ENCODE data around the gene WBP1. TPM values are rescaled to one million over a fixed set of nuclear protein-coding genes. Genes with fewer than 3 reads are reported as not detected.
"Not testable (repeated sequence)": the region's sequence is repeated elsewhere in the genome, so short reads cannot be mapped to it uniquely, and the experiment has no call there.

Gene WBP1
- total RNA-seq, 1 donor from 2014 or later = 96.9 TPM

DNA sequence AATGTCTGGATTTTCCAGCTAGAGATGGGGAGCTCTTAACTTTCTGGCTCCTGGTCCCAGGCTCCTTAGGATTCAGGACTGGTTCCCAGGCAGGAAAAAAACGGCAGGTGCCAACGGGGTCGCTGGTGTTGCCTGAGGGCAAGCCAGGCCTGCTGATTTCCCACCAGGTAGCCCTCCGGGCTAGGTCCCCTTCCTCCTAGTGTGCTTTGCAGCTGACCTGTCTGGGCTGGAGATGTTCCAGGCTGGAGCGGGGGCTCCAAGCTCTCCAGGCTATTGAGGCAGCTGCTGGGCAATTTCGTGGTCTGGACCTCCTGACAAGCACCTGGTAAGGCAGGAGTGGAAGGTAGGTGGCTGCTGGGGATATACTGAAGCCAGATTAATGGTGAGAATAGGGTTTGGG, 16.2 kb downstream of the WBP1 start:
- H3K4me3 ChIP-seq (ENCODE audit: low read depth, low read length) = no peak overlapping the region
- no peak for DNase-seq (ENCODE audit: low read depth)
- TF ChIP-seq, protein P1, sequence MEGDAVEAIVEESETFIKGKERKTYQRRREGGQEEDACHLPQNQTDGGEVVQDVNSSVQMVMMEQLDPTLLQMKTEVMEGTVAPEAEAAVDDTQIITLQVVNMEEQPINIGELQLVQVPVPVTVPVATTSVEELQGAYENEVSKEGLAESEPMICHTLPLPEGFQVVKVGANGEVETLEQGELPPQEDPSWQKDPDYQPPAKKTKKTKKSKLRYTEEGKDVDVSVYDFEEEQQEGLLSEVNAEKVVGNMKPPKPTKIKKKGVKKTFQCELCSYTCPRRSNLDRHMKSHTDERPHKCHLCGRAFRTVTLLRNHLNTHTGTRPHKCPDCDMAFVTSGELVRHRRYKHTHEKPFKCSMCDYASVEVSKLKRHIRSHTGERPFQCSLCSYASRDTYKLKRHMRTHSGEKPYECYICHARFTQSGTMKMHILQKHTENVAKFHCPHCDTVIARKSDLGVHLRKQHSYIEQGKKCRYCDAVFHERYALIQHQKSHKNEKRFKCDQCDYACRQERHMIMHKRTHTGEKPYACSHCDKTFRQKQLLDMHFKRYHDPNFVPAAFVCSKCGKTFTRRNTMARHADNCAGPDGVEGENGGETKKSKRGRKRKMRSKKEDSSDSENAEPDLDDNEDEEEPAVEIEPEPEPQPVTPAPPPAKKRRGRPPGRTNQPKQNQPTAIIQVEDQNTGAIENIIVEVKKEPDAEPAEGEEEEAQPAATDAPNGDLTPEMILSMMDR (IDR thresholded peaks at IDR 0.05; ENCODE audit: insufficient read depth, low read length, poor library complexity, severe bottlenecking) = no peak
- peaks cover 1% of the 10 kb centered on the region for H3K36me3 ChIP-seq (ENCODE audit: control insufficient read depth, insufficient read depth, low read length)
- H3K27me3 ChIP-seq (ENCODE audit: control insufficient read depth, insufficient read depth, low read length) = no peaks in the 10 kb centered on the region

DNA sequence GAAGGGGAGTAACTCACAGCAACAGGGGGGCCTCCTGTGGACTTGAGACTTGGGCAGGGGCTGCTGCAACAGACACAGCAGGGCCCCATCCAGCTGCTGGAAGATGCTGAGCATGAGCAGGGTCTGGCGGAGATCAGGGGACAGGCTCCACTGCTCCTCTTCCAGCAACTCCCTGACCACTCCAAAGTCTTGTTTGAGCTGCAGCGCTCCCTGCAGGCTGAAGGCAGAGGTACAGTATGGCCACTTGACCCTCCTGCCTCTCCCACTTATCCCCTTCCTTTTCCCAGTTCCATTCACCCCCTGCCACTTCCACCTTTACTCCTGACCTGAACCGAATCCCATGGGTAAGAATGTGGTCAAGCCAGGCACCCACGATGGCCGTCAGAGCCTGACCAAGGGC, 16.7 kb downstream of the WBP1 start:
- DNase-seq (ENCODE audit: low read depth) = no peak
- TF ChIP-seq, protein P1 (IDR thresholded peaks at IDR 0.05; ENCODE audit: insufficient read depth, low read length, poor library complexity, severe bottlenecking) = peak; percentile 30
- Histone ChIP-seq H3K27me3 (ENCODE audit: control insufficient read depth, insufficient read depth, low read length) (no peaks in the 10 kb centered on the region), H3K4me3 (ENCODE audit: low read depth, low read length) (no peak overlapping the region), H3K36me3 (ENCODE audit: control insufficient read depth, insufficient read depth, low read length) (peaks cover 1% of the 10 kb centered on the region)

DNA sequence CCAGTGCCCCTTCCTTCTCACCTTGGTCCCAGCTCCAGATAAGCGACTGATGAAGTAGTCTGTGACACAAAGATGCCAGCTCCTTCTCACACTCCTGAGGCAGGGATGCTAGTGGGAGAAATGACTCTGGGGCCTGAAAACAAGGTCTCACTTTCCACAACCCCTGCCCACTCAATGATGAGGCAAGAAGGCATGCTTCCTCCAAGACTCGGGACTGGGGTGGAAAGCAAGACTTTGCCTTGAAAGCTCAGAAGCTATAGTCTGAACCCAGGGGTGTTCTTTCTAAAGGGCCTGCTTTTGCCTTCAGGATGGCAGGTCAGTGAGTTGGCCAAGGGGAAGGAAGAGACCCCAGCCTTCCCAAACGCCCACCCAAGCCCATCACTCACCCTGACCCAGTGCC, 23.2 kb downstream of the WBP1 start:
- TF ChIP-seq, protein P1 (IDR thresholded peaks at IDR 0.05; ENCODE audit: insufficient read depth, low read length, poor library complexity, severe bottlenecking) = no peak
- H3K36me3 ChIP-seq (ENCODE audit: control insufficient read depth, insufficient read depth, low read length) = no peaks in the 10 kb centered on the region
- DNase-seq (ENCODE audit: low read depth) = no peak
- no peaks in the 10 kb centered on the region for H3K27me3 ChIP-seq (ENCODE audit: control insufficient read depth, insufficient read depth, low read length)
- H3K4me3 ChIP-seq (ENCODE audit: low read depth, low read length) = peak overlapping the region; percentile 60

DNA sequence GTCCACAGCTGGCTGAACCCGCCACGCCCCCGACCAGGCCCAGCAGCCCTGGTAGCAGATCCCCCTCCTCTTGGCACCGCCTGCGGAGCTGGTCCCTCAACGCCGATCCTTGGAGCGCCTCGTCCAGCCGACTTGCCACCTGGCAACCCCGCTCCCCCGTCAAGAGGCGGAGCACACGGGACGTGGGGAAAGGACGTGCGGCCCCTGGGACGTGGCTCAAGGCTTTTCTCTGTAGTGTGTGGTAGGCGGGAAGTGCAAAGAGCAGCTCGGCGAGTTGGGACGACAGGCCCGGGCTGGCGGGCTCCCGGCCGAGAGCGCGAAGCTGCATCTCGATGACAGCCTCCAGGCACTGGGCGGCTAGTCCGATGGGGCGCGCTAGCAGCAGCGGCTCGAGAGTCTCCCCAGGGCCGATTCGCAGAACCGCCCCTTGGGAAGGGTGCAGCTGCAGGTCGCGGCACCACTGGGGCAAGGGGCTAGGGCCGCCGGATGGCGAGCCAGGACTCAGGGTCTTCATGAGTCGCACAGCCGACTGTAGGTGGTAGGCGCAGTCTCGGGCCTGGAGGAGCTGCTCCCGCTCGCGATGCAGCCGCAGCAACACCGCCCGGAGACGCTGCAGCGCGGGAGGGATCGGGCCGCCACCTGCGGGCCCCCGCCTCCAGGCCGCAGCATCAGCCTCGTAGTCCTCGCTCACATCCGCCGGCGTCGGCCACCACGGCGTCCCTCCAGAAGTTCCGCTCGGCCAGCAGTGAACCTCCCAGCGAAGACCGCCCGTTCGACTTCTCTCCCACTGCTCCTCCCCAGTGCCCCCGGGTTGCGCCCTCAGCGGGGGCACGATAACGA, 23.9 kb downstream of the WBP1 start:
- TF ChIP-seq, protein P1 (IDR thresholded peaks at IDR 0.05; ENCODE audit: insufficient read depth, low read length, poor library complexity, severe bottlenecking) = no peak
- no peak for DNase-seq (ENCODE audit: low read depth)
- Histone ChIP-seq H3K4me3 (ENCODE audit: low read depth, low read length) (peak overlapping the region; percentile 60), H3K36me3 (ENCODE audit: control insufficient read depth, insufficient read depth, low read length) (no peaks in the 10 kb centered on the region), H3K27me3 (ENCODE audit: control insufficient read depth, insufficient read depth, low read length) (no peaks in the 10 kb centered on the region)

DNA sequence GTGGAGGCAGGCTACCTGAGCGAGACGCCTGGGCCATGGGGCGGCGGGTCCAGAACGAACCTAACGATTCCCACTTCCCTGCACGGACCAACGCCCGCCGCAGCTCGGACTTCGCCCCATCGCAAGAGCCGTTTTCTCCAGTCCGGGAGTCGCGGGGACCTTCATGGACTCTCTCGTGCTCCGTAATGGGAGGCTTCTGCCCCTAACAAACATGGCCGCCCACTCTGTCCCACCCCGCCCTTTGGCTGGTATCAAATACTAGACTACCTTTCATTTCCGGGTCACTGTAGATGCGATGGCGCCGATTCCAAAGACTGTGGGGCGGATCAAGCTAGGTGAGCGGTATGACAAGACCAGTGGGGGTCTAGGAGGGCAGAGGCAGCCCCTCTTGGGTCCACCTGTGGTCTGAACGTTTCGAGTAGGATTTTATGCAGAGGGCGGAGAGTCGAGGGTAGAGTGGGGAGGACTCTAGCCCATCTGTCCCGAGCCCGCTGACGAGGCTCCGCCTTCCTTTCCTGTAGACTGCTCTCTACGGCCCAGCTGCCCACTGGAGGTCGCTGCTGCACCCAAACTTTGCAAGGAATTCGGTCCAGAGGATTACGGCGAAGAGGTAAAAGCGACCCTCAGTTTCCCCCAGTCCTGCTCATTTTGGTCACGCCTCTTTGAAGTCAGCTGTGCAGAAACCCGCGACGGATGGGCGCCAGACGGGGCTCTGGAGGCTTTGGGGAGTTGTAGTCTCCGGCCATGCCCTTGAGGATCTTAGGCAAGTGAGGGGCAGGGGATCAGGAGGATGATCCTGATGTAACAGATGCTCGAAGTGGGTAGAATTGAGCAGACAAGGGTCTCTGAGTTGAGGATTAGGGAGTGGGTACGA, 24.8 kb downstream of the WBP1 start, which contains the start of the genes CCDC142 and TTC31:
CCDC142 (minus strand) TSS at position 198 of the 874 bp plus-strand sequence; CDS start at position 37, 161 bp downstream.
TTC31 (plus strand) TSS at position 281 of the 874 bp plus-strand sequence; CDS start at position 296, 15 bp downstream.
- Histone ChIP-seq H3K36me3 (ENCODE audit: control insufficient read depth, insufficient read depth, low read length) (no peaks in the 10 kb centered on the region), H3K27me3 (ENCODE audit: control insufficient read depth, insufficient read depth, low read length) (no peaks in the 10 kb centered on the region), H3K4me3 (ENCODE audit: low read depth, low read length) (peak within 1 kb of the TSS; percentile 60)
- peak; percentile 73 for DNase-seq (ENCODE audit: low read depth)
- TF ChIP-seq, protein P1 (IDR thresholded peaks at IDR 0.05; ENCODE audit: insufficient read depth, low read length, poor library complexity, severe bottlenecking) = peak; percentile 91

DNA sequence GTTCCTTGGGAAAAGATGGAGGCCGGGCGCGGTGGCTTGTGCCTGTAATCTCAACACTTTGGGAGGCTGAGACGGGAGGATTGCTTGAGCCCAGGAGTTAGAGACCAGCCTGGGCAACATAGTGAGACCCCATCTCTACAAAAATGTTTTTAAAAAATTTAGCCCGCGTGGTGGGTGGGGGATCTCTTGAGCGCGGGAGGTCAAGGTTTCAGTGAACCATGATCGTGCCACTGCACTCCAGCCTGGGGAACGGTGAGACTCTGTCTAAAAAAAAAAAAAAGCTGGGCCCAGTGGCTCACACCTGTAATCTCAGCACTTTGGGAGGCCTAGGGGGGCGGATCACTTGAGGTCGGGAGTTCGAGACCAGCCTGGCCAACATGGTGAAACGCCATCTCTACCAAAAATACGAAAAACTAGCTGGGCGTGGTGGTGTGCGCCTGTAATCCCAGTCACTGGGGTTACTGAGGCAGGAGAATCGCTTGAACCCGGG, 25.5 kb downstream of the WBP1 start:
- peak overlapping the region; percentile 60 for H3K4me3 ChIP-seq (ENCODE audit: low read depth, low read length)
- not testable (repeated sequence) for H3K27me3 ChIP-seq (ENCODE audit: control insufficient read depth, insufficient read depth, low read length); DNase-seq (ENCODE audit: low read depth); H3K36me3 ChIP-seq (ENCODE audit: control insufficient read depth, insufficient read depth, low read length)
